Esophagus squamous epithelium (tissue), 5 donors: ENCODE data around the gene SMIM7. TPM values are rescaled to one million over a fixed set of nuclear protein-coding genes. Genes with fewer than 3 reads are reported as not detected.

Experiments
- DNase-seq: peaks from one replicate; lab custom pipeline; 2025; lab: John Stamatoyannopoulos, UW
- H3K27ac ChIP-seq, 4 donors: fragments of 200-600 bp; sonication (generic); one replicate each; pipeline ENCODE4 v1.5.1; 2016 to 2019; ENCODE audit warnings: mild to moderate bottlenecking in 1 of 4
- H3K27me3 ChIP-seq, 4 donors: fragments of 200-600 bp; sonication (generic); 1 replicate in 3 of 4; 2 replicates in 1 of 4; pipeline versions ENCODE4 v1.5.1 to v1.6.0; 2017 to 2021; ENCODE audit warnings: antibody characterized with exemption in 1 of 4
- H3K36me3 ChIP-seq, 3 donors: fragments of 200-600 bp; sonication (generic); one replicate each; pipeline ENCODE4 v1.5.1; 2016 to 2019
- H3K4me1 ChIP-seq, 3 donors: fragments of 200-600 bp; sonication (generic); one replicate each; pipeline ENCODE4 v1.5.1; 2017 to 2019
- H3K4me3 ChIP-seq, 4 donors: fragments of 200-600 bp; sonication (generic); 1 replicate in 3 of 4; 2 replicates in 1 of 4; pipeline ENCODE4 v1.5.1; 2016 to 2019; ENCODE audit warnings: mild to moderate bottlenecking in 2 of 4, moderate library complexity in 1 of 4
- H3K9me3 ChIP-seq, 3 donors: fragments of 200-600 bp; sonication (generic); one replicate each; pipeline ENCODE4 v1.5.1; 2016 to 2019
- CTCF ChIP-seq, 6 experiments: fragments of 450-650 bp in 4 of 6; fragments of 200-600 bp in 2 of 6; sonication (generic) in 2 of 6; IDR thresholded peaks; one replicate each; pipeline ENCODE4 v1.5.1; 2016 to 2019; ENCODE audit warnings: antibody characterized with exemption in 6 of 6, mild to moderate bottlenecking in 4 of 6, moderate library complexity in 4 of 6
- POLR2A ChIP-seq, 4 donors: fragments of 450-650 bp; IDR thresholded peaks; one replicate each; pipeline ENCODE4 v1.6.1; 2017; ENCODE audit warnings: antibody characterized with exemption in 4 of 4, mild to moderate bottlenecking in 4 of 4, moderate library complexity in 3 of 4
- WGBS, 2 donors: methylation state at CpG; one replicate each; pipeline ENCODE4 v1.1.5; 2018; 5-methylcytosine and 5-hydroxymethylcytosine counted together
- intact Hi-C: fragments of 100-400 bp; cut with DNase I; formaldehyde crosslinking; loops from one replicate; pipeline ENCODE4 v1.15.0; 2022
- total RNA-seq, 4 donors: library from RNA; depleted of rRNA; stranded (reverse); fragments of >200 nt; gene quantifications; one replicate each; pipeline ENCODE4 v1.1.0, GENCODE V29; 2016
- donor health status: DM: yes; HTN: yes; CAD: no.

SMIM7 gene
- total RNA-seq, 4 donors from 2014 or later = 54.0 to 89.5 (median 66.3) TPM

- no peak for DNase-seq
- 88 to 100% methylated on average over 3 to 5 of the region's 6 CpGs for WGBS, 2 donors
- Histone ChIP-seq H3K36me3 (no peaks in the 10 kb centered on the region), H3K27me3 (no peaks in the 10 kb centered on the region), H3K27ac (no peak overlapping the region), H3K4me3 (no peak overlapping the region), H3K9me3 (no peaks in the 10 kb centered on the region), H3K4me1 (peaks cover 3 to 61% (median 23%) of the 10 kb centered on the region in 3 donors)
- intact Hi-C loops = no loop called here
- TF ChIP-seq POLR2A (IDR thresholded peaks at IDR 0.05) (no peak), CTCF (IDR thresholded peaks at IDR 0.05) (no peak)
Observed at GRCh38 chr19:16604615-16605014, 55.3 kb downstream of the SMIM7 start.

GRCh38 chr19:16603090-16603489 lies 56.9 kb downstream of the SMIM7 start:
- DNase-seq = no peak
- H3K27ac ChIP-seq = no peak overlapping the region
- no peak overlapping the region for H3K4me3 ChIP-seq
- no peaks in the 10 kb centered on the region for H3K9me3 ChIP-seq
- H3K36me3 ChIP-seq = no peaks in the 10 kb centered on the region
- WGBS, 2 donors = 43 to 64% methylated on average over 2 of the region's 3 CpGs
- TF ChIP-seq CTCF (IDR thresholded peaks at IDR 0.05) (no peak), POLR2A (IDR thresholded peaks at IDR 0.05) (no peak)
- intact Hi-C loops = no loop called here
- H3K27me3 ChIP-seq = no peaks in the 10 kb centered on the region
- H3K4me1 ChIP-seq = peaks cover 3 to 56% (median 19%) of the 10 kb centered on the region in 3 donors

GRCh38 chr19:16601378-16602052 lies 58.4 kb downstream of the SMIM7 start:
- H3K9me3 ChIP-seq = no peaks in the 10 kb centered on the region
- H3K36me3 ChIP-seq = no peaks in the 10 kb centered on the region
- WGBS, 2 donors = 88 to 89% methylated on average over 13 to 15 of the region's 20 CpGs
- TF ChIP-seq POLR2A (IDR thresholded peaks at IDR 0.05) = no peak
- no peak for TF ChIP-seq CTCF (IDR thresholded peaks at IDR 0.05)
- H3K4me1 ChIP-seq = peaks cover 3 to 53% (median 11%) of the 10 kb centered on the region in 3 donors
- intact Hi-C loops = no loop called here
- no peaks in the 10 kb centered on the region for H3K27me3 ChIP-seq
- no peak for DNase-seq
- H3K27ac ChIP-seq = no peak overlapping the region
- no peak overlapping the region for H3K4me3 ChIP-seq

- no peaks in the 10 kb centered on the region for H3K9me3 ChIP-seq
- TF ChIP-seq POLR2A (IDR thresholded peaks at IDR 0.05) (no peak), CTCF (IDR thresholded peaks at IDR 0.05) (no peak)
Observed at GRCh38 chr19:16600824-16601223, 59.1 kb downstream of the SMIM7 start.

GRCh38 chr19:16599655-16600346 lies 60.1 kb downstream of the SMIM7 start:
- DNase-seq = no peak
- H3K27me3 ChIP-seq = no peaks in the 10 kb centered on the region
- intact Hi-C loops = no loop called here
- no peaks in the 10 kb centered on the region for H3K36me3 ChIP-seq
- 76 to 100% methylated on average over 2 to 3 of the region's 6 CpGs for WGBS, 2 donors
- H3K4me3 ChIP-seq = no peak overlapping the region
- H3K4me1 ChIP-seq = peaks cover 3 to 56% (median 7%) of the 10 kb centered on the region in 3 donors
- H3K9me3 ChIP-seq = no peaks in the 10 kb centered on the region
- TF ChIP-seq CTCF (IDR thresholded peaks at IDR 0.05) = no peak
- TF ChIP-seq POLR2A (IDR thresholded peaks at IDR 0.05) = no peak
- H3K27ac ChIP-seq = no peak overlapping the region

More at GRCh38 chr19:16600824-16601223, 59.1 kb downstream of the SMIM7 start:
- WGBS, 2 donors = 83 to 100% methylated on average over 1 to 5 of the region's 5 CpGs
- no peaks in the 10 kb centered on the region for H3K27me3 ChIP-seq
- no peak for DNase-seq
- intact Hi-C loops = no loop called here
- H3K27ac ChIP-seq = no peak overlapping the region
- H3K36me3 ChIP-seq = no peaks in the 10 kb centered on the region
- H3K4me3 ChIP-seq = no peak overlapping the region
- peaks cover 3 to 53% (median 6%) of the 10 kb centered on the region in 3 donors for H3K4me1 ChIP-seq
